Activated CD8-positive, alpha-beta memory T cell treated with anti-CD3 and anti-CD28 coated beads for 36 hours (primary cell): Measurements from ENCODE around the gene POLQ. TPM values are rescaled to one million over a fixed set of nuclear protein-coding genes. Genes with fewer than 3 reads are reported as not detected.
"Not testable (repeated sequence)": the region's sequence is repeated elsewhere in the genome, so short reads cannot be mapped to it uniquely, and the experiment has no call there.

Experiments
- CTCF ChIA-PET: fragments of 350-600 bp; sonication (Branson Sonifier 250); formaldehyde crosslinking; loops from one replicate; lab custom pipeline; 2021; ENCODE audit warnings: antibody characterized with exemption; lab: Charles Lee
- POLR2A ChIA-PET: fragments of 350-600 bp; sonication (Branson Sonifier 250); formaldehyde crosslinking; loops from one replicate; lab custom pipeline; 2021; ENCODE audit warnings: antibody characterized with exemption; lab: Charles Lee
- total RNA-seq, 2 experiments: library from RNA; stranded (reverse); gene quantifications; one replicate each; pipeline ENCODE4 v1.2.3, GENCODE V29; 2021

The POLQ gene
- total RNA-seq, 2 experiments from 2014 or later, result 19.4 to 19.8 TPM

DNA sequence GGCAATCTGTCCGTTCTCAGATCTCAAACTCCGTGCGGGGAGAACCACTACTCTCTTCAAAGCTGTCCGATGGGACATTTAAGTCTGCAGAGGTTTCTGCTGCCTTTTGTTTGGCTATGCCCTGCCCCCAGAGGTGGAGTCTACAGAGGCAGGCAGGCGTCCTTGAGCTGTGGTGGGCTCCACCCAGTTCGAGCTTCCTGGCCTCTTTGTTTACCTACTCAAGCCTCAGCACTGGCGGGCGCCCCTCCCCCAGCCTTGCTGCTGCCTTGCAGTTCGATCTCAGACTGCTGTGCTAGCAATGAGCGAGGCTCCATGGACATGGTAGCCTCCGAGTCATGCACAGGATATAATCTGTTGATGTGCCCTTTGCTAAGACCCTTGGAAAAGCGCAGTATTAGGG lies 94.0 kb downstream of the POLQ start:
- CTCF ChIA-PET, POLR2A ChIA-PET: not testable (repeated sequence)

DNA sequence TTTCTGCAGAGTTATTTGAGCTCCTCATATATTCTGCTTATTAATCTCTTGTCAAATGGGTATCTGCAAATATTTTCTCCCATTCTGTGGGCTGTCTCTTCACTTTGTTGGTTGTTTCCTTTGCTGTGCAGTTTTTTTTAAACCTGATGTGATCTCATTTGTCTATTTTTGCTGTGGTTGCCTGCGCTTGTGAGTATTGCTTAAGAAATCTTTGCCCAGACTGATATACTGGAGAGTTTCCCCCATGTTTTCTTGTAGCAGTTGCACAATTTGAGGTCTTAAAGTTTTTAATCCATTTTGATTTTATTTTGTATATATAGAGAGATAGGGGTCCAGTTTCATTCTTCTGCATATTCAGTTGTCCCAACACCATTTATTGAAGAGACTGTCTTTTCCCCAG lies 102.3 kb downstream of the POLQ start:
- POLR2A ChIA-PET, result no interaction called here
- CTCF ChIA-PET, result no interaction called here

DNA sequence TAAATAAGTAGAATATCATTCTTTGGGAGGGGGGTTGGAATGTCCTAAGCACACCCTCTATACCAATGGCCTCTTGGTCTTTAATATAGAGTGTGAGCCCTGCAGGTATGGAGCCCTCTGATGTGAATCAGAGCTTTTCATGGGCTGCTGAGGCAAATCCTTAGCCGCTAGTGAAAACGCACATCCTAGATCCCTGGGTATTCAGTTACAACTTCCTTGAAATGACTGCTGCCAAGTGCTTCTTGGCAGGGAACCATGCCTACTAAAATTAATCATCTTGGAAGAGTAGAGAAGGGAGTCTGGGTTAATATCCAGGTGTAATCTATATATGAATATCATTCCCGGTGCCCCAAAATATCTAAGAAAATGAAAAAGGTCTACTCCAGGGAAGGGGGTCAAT lies 109.1 kb downstream of the POLQ start:
- CTCF ChIA-PET, result no interaction called here
- POLR2A ChIA-PET, result no interaction called here

DNA sequence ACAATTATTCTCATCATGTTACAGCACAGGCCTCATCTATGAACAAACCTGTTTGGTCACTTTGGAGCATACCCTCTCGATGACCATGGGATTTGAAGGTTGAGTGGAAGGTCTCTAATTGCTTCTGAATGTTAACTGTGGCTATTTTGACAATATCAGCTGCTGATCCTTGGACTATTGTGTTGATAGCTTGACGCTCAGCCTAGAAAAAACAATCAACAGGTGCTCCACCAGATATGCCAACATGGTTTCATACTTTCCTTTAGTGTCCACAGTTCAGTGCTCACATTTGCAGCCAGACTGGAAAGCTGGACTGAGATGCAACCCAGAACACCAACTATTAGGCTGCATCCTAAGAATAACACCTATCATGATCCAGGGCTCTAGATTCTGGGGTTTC lies 109.7 kb downstream of the POLQ start:
- CTCF ChIA-PET, result no interaction called here
- POLR2A ChIA-PET, result no interaction called here

DNA sequence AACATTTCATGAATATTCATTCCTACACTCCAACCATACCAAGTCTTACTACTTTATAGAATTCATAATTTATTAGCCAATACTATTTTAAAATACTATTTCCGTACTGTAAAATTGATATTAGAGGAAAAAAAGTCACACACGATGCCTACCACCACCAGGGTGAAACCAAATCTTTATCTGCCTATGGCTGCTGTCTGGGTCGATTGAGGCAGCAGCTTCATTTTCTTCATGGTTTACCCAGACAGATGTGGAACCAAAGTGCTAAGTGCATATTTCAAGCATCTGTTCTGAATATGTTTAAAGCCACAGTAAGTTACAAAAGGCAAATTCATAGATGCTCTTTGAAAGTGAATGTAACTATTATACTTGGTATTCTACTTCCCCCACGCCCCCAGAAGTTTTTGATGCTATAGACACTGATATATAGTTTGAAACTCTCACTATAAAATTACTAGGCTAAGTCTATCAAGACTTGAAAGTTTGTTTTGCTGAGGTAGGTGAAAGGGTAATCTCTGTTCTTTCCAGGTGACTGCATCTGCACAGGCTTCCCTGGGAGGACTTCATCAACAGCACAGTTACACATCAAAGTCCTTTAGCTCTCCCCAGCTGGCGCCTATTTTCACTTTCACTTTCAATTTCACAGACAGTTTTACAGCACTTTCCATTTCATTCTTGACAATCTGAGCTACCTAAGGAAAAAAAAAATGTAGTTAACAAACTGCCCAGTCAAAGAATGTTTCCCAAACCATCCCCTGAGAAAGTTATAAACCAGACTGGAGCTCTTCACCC lies 113.9 kb downstream of the POLQ start:
- ChIA-PET POLR2A (no interaction called here), CTCF (no interaction called here)

DNA sequence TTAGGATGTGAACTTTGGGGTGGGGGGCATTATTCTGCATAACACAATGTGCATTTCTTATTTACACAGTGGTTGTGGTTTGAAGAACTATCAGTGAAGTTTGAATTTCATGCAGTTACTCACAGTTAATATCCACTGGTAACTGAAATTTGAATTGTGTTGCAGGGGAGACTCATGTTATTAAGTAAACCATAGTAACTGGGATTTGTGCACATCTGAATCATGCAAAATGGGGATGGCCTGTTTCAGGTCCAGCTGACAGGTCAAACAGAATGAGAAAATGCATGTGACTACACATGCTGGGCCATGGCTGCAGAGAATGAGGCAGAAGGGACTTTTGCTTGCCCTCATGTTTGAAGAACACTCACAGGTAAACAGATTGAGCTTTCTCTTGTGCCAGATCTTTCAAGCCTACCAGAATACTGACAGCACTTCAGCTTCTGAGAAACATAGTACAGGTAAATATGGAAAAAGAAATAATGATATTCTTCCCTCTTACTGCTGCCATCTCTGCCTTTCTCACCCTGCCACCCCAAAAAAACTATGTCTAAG lies 115.0 kb downstream of the POLQ start:
- ChIA-PET CTCF (no interaction called here), POLR2A (no interaction called here)

DNA sequence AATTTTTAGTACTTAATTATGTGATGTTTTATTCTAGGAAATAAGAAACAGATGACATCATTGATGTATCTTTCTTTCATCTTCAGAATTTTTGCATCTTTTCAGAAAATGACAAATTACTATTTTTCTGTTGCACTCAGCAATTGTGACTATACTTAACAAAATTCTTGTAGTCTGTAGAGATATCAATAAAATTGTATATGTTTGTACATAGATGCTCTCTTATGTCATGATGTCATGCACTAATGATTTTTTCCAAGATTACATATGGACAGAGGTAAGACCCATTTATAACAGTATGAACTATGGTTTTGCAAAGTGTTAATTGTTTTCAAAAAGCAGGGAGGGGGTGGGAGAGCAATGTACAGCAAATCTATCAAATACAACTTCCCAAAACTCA lies 121.2 kb downstream of the POLQ start:
- ChIA-PET CTCF (no interaction called here), POLR2A (no interaction called here)

DNA sequence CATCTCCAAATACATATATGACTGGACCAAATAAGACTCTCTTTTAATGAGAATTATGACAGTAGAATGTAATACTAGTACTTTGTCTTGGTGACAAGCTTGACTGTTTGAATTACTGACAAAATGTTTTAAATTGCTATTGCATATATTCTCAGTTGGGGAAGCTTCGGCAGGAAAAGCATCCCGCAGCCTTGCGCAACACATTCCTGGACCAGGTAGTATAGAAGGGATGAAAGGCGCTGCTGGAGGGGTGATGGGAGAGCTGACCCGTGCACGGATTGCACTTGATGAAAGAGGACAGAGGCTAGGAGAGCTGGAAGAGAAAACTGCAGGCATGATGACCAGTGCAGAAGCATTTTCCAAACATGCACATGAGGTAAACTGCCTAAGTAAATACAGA lies 127.6 kb downstream of the POLQ start:
- CTCF ChIA-PET, result no interaction called here
- POLR2A ChIA-PET, result no interaction called here

DNA sequence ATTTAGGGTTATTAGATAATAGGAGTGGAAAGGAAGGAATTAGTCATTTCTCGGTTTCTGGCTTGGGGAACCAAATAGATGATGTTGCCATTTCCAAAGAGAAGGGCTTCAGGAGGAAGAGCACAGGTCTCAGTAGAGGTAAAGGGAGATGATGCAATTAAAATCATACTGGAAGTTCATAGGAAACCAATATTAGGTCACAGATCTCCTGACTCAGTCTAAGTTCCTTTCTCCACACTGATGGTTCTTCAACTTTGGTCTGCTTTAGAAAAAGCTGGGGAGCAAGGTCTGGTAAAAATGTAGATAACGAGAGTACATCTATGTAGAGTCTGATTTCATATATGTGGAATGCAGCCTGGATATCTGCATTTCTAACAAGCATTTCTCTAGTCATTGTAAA lies 130.9 kb downstream of the POLQ start:
- POLR2A ChIA-PET, result no interaction called here
- CTCF ChIA-PET, result no interaction called here

DNA sequence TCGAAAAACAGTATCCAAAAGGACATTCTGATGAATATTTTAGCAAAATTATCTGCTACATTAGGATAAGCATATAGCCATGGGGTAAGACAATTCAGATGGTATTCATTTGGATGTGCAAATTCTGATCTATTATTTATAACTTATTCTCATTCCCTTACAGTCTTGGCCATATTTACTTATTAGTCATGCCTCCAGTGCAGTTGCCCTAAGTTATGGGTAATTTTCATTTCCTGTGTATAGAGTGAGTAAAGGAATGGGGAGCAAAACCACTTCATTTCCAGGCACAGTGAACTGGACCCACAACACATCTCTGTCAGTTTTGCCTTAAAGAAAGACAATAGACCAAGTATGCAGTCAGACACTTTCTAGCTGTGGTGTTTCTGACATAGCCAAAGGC lies 134.3 kb downstream of the POLQ start:
- ChIA-PET POLR2A (no interaction called here), CTCF (no interaction called here)

DNA sequence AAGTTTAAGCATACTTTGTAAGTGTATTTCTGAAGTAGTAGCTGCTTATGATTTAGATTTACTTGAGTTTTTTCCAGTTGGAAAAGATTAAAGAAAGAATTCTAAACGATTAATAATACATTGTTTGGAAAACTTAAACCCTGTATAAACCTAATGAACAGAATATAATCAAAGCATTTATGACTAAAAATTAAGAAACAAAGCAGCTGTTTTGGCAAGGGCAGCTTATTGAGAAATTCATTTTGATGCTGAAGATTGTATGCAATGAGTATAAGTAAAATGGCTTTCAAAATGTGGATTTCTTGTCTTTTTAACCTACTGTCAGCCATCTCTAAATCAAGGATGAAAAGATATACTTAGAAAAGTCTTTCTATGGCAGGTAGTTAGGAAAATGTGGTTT lies 140.2 kb downstream of the POLQ start:
- CTCF ChIA-PET, result no interaction called here
- POLR2A ChIA-PET, result no interaction called here

DNA sequence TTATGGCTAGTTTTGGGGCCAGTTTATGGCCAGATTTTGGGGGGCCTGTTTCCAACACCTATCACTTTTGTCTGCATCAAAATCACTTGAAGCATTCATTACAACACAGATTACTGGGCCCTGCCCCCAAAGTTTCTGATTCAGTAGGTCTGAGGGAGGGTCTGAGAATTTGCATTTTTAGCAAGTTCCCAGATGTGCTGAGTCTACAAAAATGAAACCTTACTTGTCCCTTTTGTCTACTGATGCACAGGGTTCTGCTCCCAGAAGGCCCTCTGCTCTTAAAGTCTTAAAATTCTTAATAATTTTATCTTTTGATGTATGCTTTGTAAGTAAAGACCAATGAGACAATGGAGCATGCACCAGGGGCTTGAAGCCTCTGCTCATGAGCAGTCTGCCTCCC lies 146.0 kb downstream of the POLQ start:
- CTCF ChIA-PET, result no interaction called here
- POLR2A ChIA-PET, result no interaction called here

DNA sequence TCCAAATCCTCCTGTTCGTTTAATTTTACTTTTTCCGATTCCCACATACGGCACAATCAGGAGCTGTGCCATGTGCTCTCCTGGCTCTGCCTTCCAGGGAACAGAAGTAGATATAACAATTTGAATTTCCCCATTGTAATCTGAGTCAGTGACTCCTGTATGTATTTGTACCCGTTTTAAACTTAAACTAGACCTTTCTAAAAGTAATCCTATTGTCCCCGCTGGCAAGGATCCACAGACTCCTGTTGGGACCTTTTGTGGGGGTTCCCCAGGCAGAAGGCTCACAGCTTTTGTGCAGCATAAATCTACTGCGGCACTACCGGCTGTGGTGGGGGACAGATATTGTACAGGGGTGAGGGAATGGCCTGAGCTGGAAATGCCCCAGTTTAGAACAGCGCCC lies 147.7 kb downstream of the POLQ start:
- POLR2A ChIA-PET, result not testable (repeated sequence)

DNA sequence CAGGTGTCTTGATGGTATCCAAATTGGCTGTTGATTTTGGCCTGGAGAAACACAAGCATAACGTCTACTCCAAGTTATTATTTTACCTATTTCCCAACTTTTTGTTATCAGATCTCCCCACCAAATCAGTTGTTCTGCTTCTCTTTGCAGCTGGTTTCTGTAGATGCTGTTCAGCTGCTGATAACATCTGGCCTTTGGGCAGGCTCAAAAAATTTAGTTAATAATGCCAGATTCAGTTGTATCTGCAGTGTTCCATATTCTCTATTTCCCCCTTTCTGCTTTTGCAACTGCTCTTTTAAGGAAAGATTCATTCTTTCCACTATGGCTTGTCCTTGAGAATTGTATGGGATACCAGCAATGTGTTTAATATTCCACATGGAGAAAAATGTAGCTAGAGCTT lies 149.8 kb downstream of the POLQ start:
- CTCF ChIA-PET, POLR2A ChIA-PET: not testable (repeated sequence)

More for the DNA sequence above, 147.7 kb downstream of the POLQ start:
- CTCF ChIA-PET, result not testable (repeated sequence)

DNA sequence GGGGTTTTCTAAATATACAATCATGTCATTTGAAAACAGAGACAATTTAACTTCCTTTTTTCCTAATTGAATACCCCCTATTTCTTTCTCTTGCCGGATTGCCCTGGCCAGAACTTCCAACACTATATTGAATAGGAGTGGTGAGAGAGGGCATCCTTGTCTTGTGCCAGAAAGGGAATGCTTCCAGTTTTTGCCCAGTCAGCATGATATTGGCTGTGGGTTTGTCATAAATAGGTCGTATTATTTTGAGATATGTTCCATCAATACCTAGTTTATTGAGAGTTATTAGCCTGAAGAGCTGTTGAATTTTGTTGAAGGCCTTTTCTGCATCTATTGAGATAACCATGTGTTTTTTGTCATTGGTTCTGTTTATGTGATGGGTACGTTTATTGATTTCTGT lies 157.5 kb downstream of the POLQ start:
- CTCF ChIA-PET, POLR2A ChIA-PET: not testable (repeated sequence)

Other genes starting within 250 kb of the POLQ start
- not detected for gene ARGFX, start 22.0 kb upstream of the POLQ start, total RNA-seq
- not detected for gene FBXO40, start 47.4 kb upstream of the POLQ start, total RNA-seq
- gene HCLS1, start 114.9 kb upstream of the POLQ start, total RNA-seq, result 100 to 1,000 TPM; 182 to 194 TPM
- gene GOLGB1, start 203.8 kb upstream of the POLQ start, total RNA-seq, result 10 to 100 TPM; 13.3 to 15.3 TPM